Thoracic aorta (tissue), 2 donors: ENCODE results near the gene EYA3. TPM values are rescaled to one million over a fixed set of nuclear protein-coding genes. Genes with fewer than 3 reads are reported as not detected.
"Not testable (repeated sequence)": the region's sequence is repeated elsewhere in the genome, so short reads cannot be mapped to it uniquely, and the experiment has no call there.

Experiments used
- ATAC-seq: fragments of 150-250 bp; one replicate; pipeline ENCODE4 v1.8.0; 2017; ENCODE audit warnings: low read depth; ENCODE audit not compliant: insufficient number of reproducible peaks, low FRiP score
- DNase-seq: peaks from one replicate; pipeline ENCODE4 v3.0.0-alpha.2; 2020; ENCODE audit warnings: low spot score
- H3K27ac ChIP-seq, 2 donors: fragments of 200-600 bp; sonication (generic); 1 replicate in 1 of 2; 2 replicates in 1 of 2; pipeline ENCODE4 v1.5.1; 2016; ENCODE audit warnings: mild to moderate bottlenecking in 2 of 2, moderate library complexity in 2 of 2
- H3K27me3 ChIP-seq: fragments of 200-600 bp; sonication (generic); replicated peaks from 2 replicates; pipeline ENCODE4 v1.6.0; 2016; ENCODE audit warnings: mild to moderate bottlenecking; ENCODE audit not compliant: insufficient read depth
- H3K36me3 ChIP-seq: fragments of 200-600 bp; sonication (generic); one replicate; pipeline ENCODE4 v1.5.1; 2016
- H3K4me1 ChIP-seq, 2 donors: fragments of 200-600 bp; sonication (generic); 1 replicate in 1 of 2; 2 replicates in 1 of 2; pipeline versions ENCODE4 v1.5.1 to v1.6.0; 2016; ENCODE audit warnings: low read depth in 2 of 2, mild to moderate bottlenecking in 1 of 2; ENCODE audit not compliant: control insufficient read depth in 1 of 2
- H3K4me3 ChIP-seq: fragments of 200-600 bp; sonication (generic); 2 replicates; pipeline ENCODE4 v1.5.1; 2016; ENCODE audit warnings: mild to moderate bottlenecking
- H3K9me3 ChIP-seq: fragments of 200-600 bp; sonication (generic); 2 replicates; pipeline ENCODE4 v1.5.1; 2016
- total RNA-seq, 2 donors: library from RNA; depleted of rRNA; stranded (reverse); fragments of >200 nt; gene quantifications; one replicate each; pipeline versions ENCODE4 v1.1.0 to v1.2.3, GENCODE V29; 2016
- TF ChIP-seq, protein P1 (sequence below): fragments of 200-600 bp; sonication (generic); IDR thresholded peaks from one replicate; pipeline ENCODE4 v1.5.1; 2019; ENCODE audit warnings: antibody characterized with exemption

EYA3 gene
- total RNA-seq, 2 donors from 2014 or later = 11.0 to 18.7 TPM

DNA sequence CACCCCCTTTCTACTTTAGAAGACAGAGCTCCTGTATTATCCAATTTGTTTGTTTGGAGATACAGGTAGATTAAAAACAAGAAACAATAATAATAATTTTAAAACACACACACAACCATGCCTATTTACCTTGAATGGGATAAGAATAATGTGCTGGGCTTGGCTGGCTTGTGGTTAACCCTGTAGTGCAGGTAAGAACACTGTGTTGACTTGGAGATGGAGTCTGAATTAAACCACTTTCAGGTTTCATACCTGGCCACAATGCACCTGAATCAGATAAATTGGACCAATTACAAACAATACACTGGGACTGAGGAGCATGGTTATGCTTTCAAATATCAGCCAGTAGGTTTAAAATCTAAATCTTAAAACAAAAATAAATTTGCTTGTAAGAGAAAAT lies 60.8 kb downstream of the EYA3 start:
- no peaks in the 10 kb centered on the region for H3K36me3 ChIP-seq
- peak overlapping the region; percentile 78 to 88 for H3K27ac ChIP-seq
- no peaks in the 10 kb centered on the region for H3K9me3 ChIP-seq
- no peak overlapping the region for H3K4me3 ChIP-seq
- ATAC-seq (no peak), DNase-seq (no peak)
- TF ChIP-seq, protein P1, sequence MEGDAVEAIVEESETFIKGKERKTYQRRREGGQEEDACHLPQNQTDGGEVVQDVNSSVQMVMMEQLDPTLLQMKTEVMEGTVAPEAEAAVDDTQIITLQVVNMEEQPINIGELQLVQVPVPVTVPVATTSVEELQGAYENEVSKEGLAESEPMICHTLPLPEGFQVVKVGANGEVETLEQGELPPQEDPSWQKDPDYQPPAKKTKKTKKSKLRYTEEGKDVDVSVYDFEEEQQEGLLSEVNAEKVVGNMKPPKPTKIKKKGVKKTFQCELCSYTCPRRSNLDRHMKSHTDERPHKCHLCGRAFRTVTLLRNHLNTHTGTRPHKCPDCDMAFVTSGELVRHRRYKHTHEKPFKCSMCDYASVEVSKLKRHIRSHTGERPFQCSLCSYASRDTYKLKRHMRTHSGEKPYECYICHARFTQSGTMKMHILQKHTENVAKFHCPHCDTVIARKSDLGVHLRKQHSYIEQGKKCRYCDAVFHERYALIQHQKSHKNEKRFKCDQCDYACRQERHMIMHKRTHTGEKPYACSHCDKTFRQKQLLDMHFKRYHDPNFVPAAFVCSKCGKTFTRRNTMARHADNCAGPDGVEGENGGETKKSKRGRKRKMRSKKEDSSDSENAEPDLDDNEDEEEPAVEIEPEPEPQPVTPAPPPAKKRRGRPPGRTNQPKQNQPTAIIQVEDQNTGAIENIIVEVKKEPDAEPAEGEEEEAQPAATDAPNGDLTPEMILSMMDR = no peak
- peaks cover 5 to 18% of the 10 kb centered on the region in 2 donors for H3K4me1 ChIP-seq
- no peaks in the 10 kb centered on the region for H3K27me3 ChIP-seq

DNA sequence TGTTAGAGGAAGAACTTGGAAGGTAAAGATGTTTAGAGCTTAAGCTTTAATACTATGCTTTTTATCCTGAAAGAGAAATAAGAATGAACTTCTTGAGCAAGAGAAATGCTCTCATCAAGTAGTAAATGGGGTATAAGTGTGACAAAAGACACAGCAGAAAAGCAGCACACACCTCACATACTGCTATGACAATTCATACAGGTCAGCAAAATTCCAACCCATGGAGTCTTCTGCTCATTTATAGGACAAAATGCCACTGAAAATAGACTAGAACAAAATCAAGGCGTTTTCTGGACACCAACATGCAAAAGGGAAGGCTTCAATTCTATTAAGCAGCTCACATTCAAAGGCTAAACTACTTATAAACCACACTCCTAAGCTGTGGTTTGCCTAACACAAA lies 61.2 kb downstream of the EYA3 start:
- DNase-seq = no peak
- no peaks in the 10 kb centered on the region for H3K36me3 ChIP-seq
- H3K4me3 ChIP-seq = no peak overlapping the region
- no peaks in the 10 kb centered on the region for H3K27me3 ChIP-seq
- H3K9me3 ChIP-seq = no peaks in the 10 kb centered on the region
- no peak for ATAC-seq
- H3K27ac ChIP-seq = peak overlapping the region in 1 of 2 donors; percentile 88
- peaks cover 5 to 18% of the 10 kb centered on the region in 2 donors for H3K4me1 ChIP-seq
- TF ChIP-seq, protein P1 = no peak

DNA sequence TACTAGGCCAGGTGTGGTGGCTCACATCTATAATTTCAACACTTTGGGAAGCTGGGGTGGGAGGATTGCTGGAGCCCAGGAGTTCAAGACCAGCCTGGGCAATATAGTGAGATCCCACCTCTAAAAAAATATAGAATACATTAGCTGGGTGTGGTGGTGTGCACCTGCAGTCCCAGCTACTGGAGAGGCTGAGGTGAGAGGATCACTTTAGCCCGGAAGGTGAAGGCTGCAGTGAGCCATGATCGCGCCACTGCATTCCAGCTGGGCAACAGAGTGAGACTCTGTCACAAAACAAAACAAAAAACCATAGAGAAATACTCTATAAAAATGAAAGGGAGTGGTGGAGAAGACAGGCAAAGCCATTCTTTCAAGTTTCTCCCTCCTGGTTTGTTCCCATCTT lies 62.1 kb downstream of the EYA3 start:
- H3K4me3 ChIP-seq = no peak overlapping the region
- H3K9me3 ChIP-seq = no peaks in the 10 kb centered on the region
- no peak for ATAC-seq
- peaks cover 5 to 18% of the 10 kb centered on the region in 2 donors for H3K4me1 ChIP-seq
- peak overlapping the region in 1 of 2 donors; percentile 1 for H3K27ac ChIP-seq
- DNase-seq = no peak
- no peaks in the 10 kb centered on the region for H3K27me3 ChIP-seq
- TF ChIP-seq, protein P1 = no peak
- H3K36me3 ChIP-seq = no peaks in the 10 kb centered on the region

DNA sequence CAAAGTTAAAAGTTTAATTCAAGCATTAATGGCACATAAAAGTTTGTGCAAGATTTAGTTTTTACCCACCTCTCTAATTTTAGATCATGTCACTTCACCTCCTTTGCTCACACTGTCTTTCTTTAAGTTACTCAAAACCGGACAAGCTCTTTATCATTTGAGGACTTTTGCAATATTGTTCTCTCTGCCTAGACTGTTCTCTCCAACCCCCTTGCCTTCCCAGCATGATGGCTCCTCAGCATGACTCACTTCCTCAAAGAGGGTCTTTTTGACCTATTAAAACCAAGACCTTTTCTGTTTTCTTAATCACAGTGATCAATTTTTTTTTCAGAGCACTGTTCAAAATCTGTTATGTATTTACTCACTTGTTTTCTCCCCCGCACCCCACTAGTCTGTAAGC lies 67.3 kb downstream of the EYA3 start:
- H3K27ac ChIP-seq = no peak overlapping the region
- H3K27me3 ChIP-seq = no peaks in the 10 kb centered on the region
- H3K9me3 ChIP-seq = no peaks in the 10 kb centered on the region
- DNase-seq (no peak), ATAC-seq (no peak)
- TF ChIP-seq, protein P1 = no peak
- H3K4me3 ChIP-seq = no peak overlapping the region
- H3K36me3 ChIP-seq = no peaks in the 10 kb centered on the region
- no peaks in the 10 kb centered on the region for H3K4me1 ChIP-seq

DNA sequence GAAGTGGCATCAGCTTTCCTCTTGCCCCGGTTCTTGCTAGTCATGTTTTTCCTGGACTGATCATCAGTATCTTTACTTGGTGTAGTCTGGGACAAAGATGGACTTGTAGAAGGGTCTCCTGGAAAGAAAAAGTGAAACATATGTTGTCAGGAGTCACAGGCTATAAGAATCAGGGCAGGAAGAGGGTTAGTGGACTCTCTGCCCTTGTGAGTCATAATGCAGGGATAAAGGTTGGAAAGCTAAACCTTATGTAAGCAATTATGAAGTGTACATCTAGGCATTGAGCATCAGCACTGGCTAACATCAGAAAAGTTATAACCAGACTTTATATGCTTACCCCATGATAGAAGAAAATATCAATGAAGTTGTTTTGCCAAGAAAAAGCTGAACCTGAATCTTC lies 77.4 kb downstream of the EYA3 start:
- Histone ChIP-seq H3K9me3 (no peaks in the 10 kb centered on the region), H3K4me3 (no peak overlapping the region), H3K27me3 (no peaks in the 10 kb centered on the region), H3K36me3 (peaks cover 21% of the 10 kb centered on the region), H3K4me1 (no peaks in the 10 kb centered on the region), H3K27ac (no peak overlapping the region)
- no peak for DNase-seq
- ATAC-seq = no peak
- TF ChIP-seq, protein P1 = no peak

DNA sequence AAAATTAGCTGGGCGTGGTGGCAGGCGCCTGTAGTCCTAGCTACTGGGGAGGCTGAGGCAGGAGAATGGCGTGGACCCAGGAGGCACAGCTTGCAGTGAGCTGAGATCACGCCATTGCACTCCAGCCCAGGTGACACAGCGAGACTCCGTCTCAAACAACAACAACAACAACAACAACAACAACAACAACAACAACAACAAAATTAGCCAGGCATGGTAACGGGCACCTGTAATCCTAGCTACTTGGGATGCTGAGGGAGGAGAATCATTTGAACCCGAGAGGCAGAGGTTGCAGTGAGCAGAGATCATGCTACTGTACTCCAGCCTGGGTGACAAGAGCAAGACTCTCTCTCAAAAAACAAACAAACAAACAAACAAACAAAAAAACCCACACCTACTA lies 85.3 kb downstream of the EYA3 start:
- H3K36me3 ChIP-seq = peaks cover 30% of the 10 kb centered on the region
- DNase-seq, H3K27ac ChIP-seq, H3K9me3 ChIP-seq, H3K4me3 ChIP-seq, H3K4me1 ChIP-seq, ATAC-seq, H3K27me3 ChIP-seq: not testable (repeated sequence)
